GM12891 (cell line): ENCODE measurements around the gene IL22RA2.

Experiments
- POLR2A ChIP-seq: IDR thresholded peaks from 2 replicates; pipeline ENCODE4 v1.6.1; 2011; ENCODE audit warnings: low read depth, low read length, control low read depth
- POLR2AphosphoS5 ChIP-seq: IDR thresholded peaks from 2 replicates; pipeline ENCODE4 v1.6.1; 2011; ENCODE audit warnings: low read depth, low read length, control low read depth

GRCh38 chr6:137134483-137134882, 39.0 kb downstream of the IL22RA2 start:
- TF ChIP-seq POLR2A (no peak), POLR2AphosphoS5 (no peak)
